Measurements from ENCODE around the gene MPRIP. TPM values are rescaled to one million over a fixed set of nuclear protein-coding genes. Genes with fewer than 3 reads are reported as not detected.

Gene MPRIP
- total and polyA plus RNA-seq, 2 of the 13 experiments (the other 11 are each of a cell fraction or from before 2014, with no cell fraction given): 50.2 to 52.4 TPM

DNA sequence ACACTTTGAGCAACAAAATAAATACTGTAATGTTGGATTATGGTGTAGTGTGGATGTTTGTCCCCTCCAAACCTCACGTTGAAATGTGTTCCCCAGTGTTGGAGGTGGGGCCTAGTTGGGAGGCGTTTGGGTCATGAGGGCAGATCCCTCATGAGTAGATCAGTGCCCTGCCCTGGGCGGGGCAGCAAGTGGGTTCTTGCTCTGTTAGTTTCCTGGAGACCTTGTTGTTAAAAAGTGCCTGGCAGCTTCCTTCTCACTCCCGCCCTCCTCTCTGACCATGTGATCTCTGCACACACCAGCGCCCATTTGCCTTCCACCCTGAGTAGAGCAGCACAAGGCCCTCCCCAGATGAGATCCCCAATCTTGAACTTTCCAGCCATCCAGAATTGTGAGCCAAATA, 67.7 kb downstream of the MPRIP start:
- CTCF ChIA-PET (ENCODE audit: low intra/inter-chr PET ratio, low total read pairs): no interaction called here

DNA sequence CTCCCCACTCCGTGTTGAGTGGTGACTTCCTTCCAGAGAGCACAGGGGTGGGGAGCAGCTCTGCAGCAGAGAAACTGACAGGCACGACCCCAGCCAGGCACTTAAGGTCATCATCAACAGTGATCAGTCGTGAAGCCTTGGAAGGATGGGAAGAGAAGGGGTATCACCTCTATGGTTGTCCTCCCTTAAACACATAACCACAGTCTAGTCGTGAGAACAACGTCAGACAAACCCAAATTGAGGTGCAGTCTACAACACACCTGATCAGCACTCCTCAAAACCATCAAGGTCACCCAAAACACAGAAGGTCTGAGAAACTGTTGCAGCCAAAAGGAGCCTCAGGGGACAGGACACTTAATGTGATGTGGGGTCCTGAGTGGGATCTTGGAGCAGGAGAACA, 68.3 kb downstream of the MPRIP start:
- whole genome bisulfite sequencing (ENCODE audit: low lambda C conversion rate): 98% methylated on average over 5 of the region's 5 CpGs
- no peak overlapping the region for H2AFZ ChIP-seq (ENCODE audit: low read length)
- ATAC-seq (no peak), FAIRE-seq (no peak), DNase-seq (ENCODE audit: low spot score) (no peak)
- in situ Hi-C loops (cut with HindIII; ENCODE audit: extremely low pct_ligation_motif_present, low pct_unique_long_range_greater_than_20kb): no loop called here
- H4K20me1 ChIP-seq (ENCODE audit: insufficient read depth, low read length): no peaks in the 10 kb centered on the region
- H3K27me3 ChIP-seq (ENCODE audit: control insufficient read depth in 1 of 2, insufficient read depth in 2 of 2, low read length in 2 of 2): no peaks in the 10 kb centered on the region
- H3K79me2 ChIP-seq (ENCODE audit: insufficient read depth, low read length): peaks cover 2% of the 10 kb centered on the region
- BruUV-seq (replicated peaks): no TSS peak
- no peak overlapping the region for H3K4me2 ChIP-seq (ENCODE audit: low read depth, low read length)
- intact Hi-C loops (cut with micrococcal nuclease; ENCODE audit: unreplicated experiment): no loop called here
- CTCF ChIA-PET (ENCODE audit: low intra/inter-chr PET ratio, low total read pairs): no interaction called here
- POLR2A ChIA-PET: no interaction called here
- H3K36me3 ChIP-seq (replicated peaks in 1 of 2; ENCODE audit: control insufficient read depth in 1 of 2, insufficient read depth in 2 of 2, low read length in 2 of 2): no peaks in the 10 kb centered on the region
- no peak overlapping the region for H3K9ac ChIP-seq (ENCODE audit: insufficient read depth, low read depth, low read length)
- no peaks in the 10 kb centered on the region for H3K9me3 ChIP-seq (ENCODE audit: low read length)
- H3K27ac ChIP-seq (ENCODE audit: extremely low read length, insufficient read depth, low read length): no peak overlapping the region
- H3K4me1 ChIP-seq (ENCODE audit: insufficient read depth, low read length): no peaks in the 10 kb centered on the region
- H3K4me3 ChIP-seq (replicated peaks in 1 of 3; ENCODE audit: insufficient read depth in 1 of 3, low read depth in 2 of 3, low read length in 3 of 3): no peak overlapping the region
- no peak for TF ChIP-seq PHF5A (CRISPR knock-in tag; IDR thresholded peaks at IDR 0.05; ENCODE audit: low read depth, unreplicated experiment)
- no peak for TF ChIP-seq MATR3 (CRISPR knock-in tag; IDR thresholded peaks at IDR 0.05)
- TF ChIP-seq, protein P1, sequence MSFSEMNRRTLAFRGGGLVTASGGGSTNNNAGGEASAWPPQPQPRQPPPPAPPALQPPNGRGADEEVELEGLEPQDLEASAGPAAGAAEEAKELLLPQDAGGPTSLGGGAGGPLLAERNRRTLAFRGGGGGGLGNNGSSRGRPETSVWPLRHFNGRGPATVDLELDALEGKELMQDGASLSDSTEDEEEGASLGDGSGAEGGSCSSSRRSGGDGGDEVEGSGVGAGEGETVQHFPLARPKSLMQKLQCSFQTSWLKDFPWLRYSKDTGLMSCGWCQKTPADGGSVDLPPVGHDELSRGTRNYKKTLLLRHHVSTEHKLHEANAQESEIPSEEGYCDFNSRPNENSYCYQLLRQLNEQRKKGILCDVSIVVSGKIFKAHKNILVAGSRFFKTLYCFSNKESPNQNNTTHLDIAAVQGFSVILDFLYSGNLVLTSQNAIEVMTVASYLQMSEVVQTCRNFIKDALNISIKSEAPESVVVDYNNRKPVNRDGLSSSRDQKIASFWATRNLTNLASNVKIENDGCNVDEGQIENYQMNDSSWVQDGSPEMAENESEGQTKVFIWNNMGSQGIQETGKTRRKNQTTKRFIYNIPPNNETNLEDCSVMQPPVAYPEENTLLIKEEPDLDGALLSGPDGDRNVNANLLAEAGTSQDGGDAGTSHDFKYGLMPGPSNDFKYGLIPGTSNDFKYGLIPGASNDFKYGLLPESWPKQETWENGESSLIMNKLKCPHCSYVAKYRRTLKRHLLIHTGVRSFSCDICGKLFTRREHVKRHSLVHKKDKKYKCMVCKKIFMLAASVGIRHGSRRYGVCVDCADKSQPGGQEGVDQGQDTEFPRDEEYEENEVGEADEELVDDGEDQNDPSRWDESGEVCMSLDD (CRISPR knock-in tag; IDR thresholded peaks at IDR 0.05; ENCODE audit: borderline replicate concordance): no peak
- TF ChIP-seq, protein P2, sequence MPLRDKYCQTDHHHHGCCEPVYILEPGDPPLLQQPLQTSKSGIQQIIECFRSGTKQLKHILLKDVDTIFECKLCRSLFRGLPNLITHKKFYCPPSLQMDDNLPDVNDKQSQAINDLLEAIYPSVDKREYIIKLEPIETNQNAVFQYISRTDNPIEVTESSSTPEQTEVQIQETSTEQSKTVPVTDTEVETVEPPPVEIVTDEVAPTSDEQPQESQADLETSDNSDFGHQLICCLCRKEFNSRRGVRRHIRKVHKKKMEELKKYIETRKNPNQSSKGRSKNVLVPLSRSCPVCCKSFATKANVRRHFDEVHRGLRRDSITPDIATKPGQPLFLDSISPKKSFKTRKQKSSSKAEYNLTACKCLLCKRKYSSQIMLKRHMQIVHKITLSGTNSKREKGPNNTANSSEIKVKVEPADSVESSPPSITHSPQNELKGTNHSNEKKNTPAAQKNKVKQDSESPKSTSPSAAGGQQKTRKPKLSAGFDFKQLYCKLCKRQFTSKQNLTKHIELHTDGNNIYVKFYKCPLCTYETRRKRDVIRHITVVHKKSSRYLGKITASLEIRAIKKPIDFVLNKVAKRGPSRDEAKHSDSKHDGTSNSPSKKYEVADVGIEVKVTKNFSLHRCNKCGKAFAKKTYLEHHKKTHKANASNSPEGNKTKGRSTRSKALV (CRISPR knock-in tag; IDR thresholded peaks at IDR 0.05): no peak
- no peak for TF ChIP-seq RAD21 (CRISPR knock-in tag; IDR thresholded peaks at IDR 0.05)
- TF ChIP-seq, protein P3, sequence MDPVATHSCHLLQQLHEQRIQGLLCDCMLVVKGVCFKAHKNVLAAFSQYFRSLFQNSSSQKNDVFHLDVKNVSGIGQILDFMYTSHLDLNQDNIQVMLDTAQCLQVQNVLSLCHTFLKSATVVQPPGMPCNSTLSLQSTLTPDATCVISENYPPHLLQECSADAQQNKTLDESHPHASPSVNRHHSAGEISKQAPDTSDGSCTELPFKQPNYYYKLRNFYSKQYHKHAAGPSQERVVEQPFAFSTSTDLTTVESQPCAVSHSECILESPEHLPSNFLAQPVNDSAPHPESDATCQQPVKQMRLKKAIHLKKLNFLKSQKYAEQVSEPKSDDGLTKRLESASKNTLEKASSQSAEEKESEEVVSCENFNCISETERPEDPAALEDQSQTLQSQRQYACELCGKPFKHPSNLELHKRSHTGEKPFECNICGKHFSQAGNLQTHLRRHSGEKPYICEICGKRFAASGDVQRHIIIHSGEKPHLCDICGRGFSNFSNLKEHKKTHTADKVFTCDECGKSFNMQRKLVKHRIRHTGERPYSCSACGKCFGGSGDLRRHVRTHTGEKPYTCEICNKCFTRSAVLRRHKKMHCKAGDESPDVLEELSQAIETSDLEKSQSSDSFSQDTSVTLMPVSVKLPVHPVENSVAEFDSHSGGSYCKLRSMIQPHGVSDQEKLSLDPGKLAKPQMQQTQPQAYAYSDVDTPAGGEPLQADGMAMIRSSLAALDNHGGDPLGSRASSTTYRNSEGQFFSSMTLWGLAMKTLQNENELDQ (CRISPR knock-in tag; IDR thresholded peaks at IDR 0.05; ENCODE audit: borderline replicate concordance): no peak
- no peak for TF ChIP-seq SOX13 (IDR thresholded peaks at IDR 0.05)
- TF ChIP-seq SOX13 (CRISPR knock-in tag; conservative IDR thresholded peaks at IDR 0.05 in 1 of 2, IDR thresholded peaks at IDR 0.05 in 1 of 2): no peak

More for the DNA sequence above, 67.7 kb downstream of the MPRIP start:
- H3K4me3 ChIP-seq (replicated peaks in 1 of 3; ENCODE audit: insufficient read depth in 1 of 3, low read depth in 2 of 3, low read length in 3 of 3): no peak overlapping the region
- no peaks in the 10 kb centered on the region for H3K36me3 ChIP-seq (replicated peaks in 1 of 2; ENCODE audit: control insufficient read depth in 1 of 2, insufficient read depth in 2 of 2, low read length in 2 of 2)
- FAIRE-seq (no peak), ATAC-seq (no peak), DNase-seq (ENCODE audit: low spot score) (no peak)
- no peaks in the 10 kb centered on the region for H3K27me3 ChIP-seq (ENCODE audit: control insufficient read depth in 1 of 2, insufficient read depth in 2 of 2, low read length in 2 of 2)
- BruUV-seq (replicated peaks): no TSS peak
- H3K27ac ChIP-seq (ENCODE audit: extremely low read length, insufficient read depth, low read length): no peak overlapping the region
- intact Hi-C loops (cut with micrococcal nuclease; ENCODE audit: unreplicated experiment) (no loop called here), in situ Hi-C loops (cut with HindIII; ENCODE audit: extremely low pct_ligation_motif_present, low pct_unique_long_range_greater_than_20kb) (no loop called here)
- 100% methylated on average over 5 of the region's 5 CpGs for WGBS (ENCODE audit: low lambda C conversion rate)
- no peak overlapping the region for H2AFZ ChIP-seq (ENCODE audit: low read length)
- no peaks in the 10 kb centered on the region for H3K4me1 ChIP-seq (ENCODE audit: insufficient read depth, low read length)
- H3K9me3 ChIP-seq (ENCODE audit: low read length): no peaks in the 10 kb centered on the region
- POLR2A ChIA-PET: no interaction called here
- TF ChIP-seq, protein P4, sequence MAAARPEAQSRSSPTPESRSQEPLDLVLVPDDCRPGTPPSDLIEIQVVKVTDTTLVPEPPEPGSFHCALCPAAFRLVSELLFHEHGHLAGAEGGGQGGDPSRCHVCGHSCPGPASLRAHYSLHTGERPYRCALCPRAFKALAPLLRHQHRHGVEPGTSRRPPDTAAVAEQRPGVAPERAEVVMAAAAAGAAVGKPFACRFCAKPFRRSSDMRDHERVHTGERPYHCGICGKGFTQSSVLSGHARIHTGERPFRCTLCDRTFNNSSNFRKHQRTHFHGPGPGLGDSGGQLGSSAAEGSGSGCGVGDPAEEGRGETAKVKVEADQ (CRISPR knock-in tag; IDR thresholded peaks at IDR 0.05; ENCODE audit: borderline replicate concordance): no peak
- TF ChIP-seq ZNF558 (CRISPR knock-in tag; IDR thresholded peaks at IDR 0.05; ENCODE audit: borderline replicate concordance): no peak
- no peak for TF ChIP-seq ADNP (CRISPR knock-in tag; IDR thresholded peaks at IDR 0.05)
- TF ChIP-seq KLF13 (CRISPR knock-in tag; IDR thresholded peaks at IDR 0.05): no peak
- TF ChIP-seq TBX3 (IDR thresholded peaks at IDR 0.05; ENCODE audit: borderline replicate concordance): no peak
- no peak for TF ChIP-seq REPIN1 (CRISPR knock-in tag; IDR thresholded peaks at IDR 0.05; ENCODE audit: borderline replicate concordance, low read depth)
- no peak overlapping the region for H3K9ac ChIP-seq (ENCODE audit: insufficient read depth, low read depth, low read length)
- H3K79me2 ChIP-seq (ENCODE audit: insufficient read depth, low read length): peaks cover 2% of the 10 kb centered on the region
- H4K20me1 ChIP-seq (ENCODE audit: insufficient read depth, low read length): no peaks in the 10 kb centered on the region
- H3K4me2 ChIP-seq (ENCODE audit: low read depth, low read length): no peak overlapping the region
